Heart right ventricle (tissue), 16 donors: ENCODE measurements around the gene PCDHGB4. TPM values are rescaled to one million over a fixed set of nuclear protein-coding genes. Genes with fewer than 3 reads are reported as not detected.

ENCODE experiments used
- ATAC-seq, 8 donors: fragments of 200-7000 bp; cut with Tn5 transposase; one replicate each; pipeline ENCODE4 v1.9.1; 2020; ENCODE audit warnings: mild to moderate bottlenecking in 8 of 8, moderate library complexity in 8 of 8, moderate number of reproducible peaks in 1 of 8
- DNase-seq, 2 donors: peaks; one replicate each; pipeline ENCODE4 v3.0.0-alpha.2; 2020
- H3K27ac ChIP-seq, 10 donors: fragments of 200-600 bp; sonication (generic) in 2 of 10; one replicate each; pipeline versions ENCODE4 v1.5.0 to v1.8.0; 2020 to 2022; ENCODE audit warnings: mild to moderate bottlenecking in 3 of 10
- H3K27me3 ChIP-seq, 7 donors: fragments of 200-600 bp; one replicate each; pipeline ENCODE4 v1.8.0; 2021 to 2022; ENCODE audit warnings: mild to moderate bottlenecking in 2 of 7
- H3K36me3 ChIP-seq, 9 donors: fragments of 200-600 bp; sonication (generic) in 1 of 9; one replicate each; pipeline versions ENCODE4 v1.5.0 to v1.8.0; 2020 to 2022; ENCODE audit warnings: mild to moderate bottlenecking in 2 of 9
- H3K4me1 ChIP-seq, 9 donors: fragments of 200-600 bp; sonication (generic) in 1 of 9; one replicate each; pipeline versions ENCODE4 v1.5.0 to v1.8.0; 2020 to 2022; ENCODE audit warnings: mild to moderate bottlenecking in 4 of 9
- H3K4me3 ChIP-seq, 10 donors: fragments of 200-600 bp; sonication (generic) in 2 of 10; one replicate each; pipeline versions ENCODE4 v1.5.0 to v1.8.0; 2020 to 2022; ENCODE audit warnings: mild to moderate bottlenecking in 7 of 10, moderate library complexity in 2 of 10
- H3K9me3 ChIP-seq, 11 donors: fragments of 200-600 bp in 10 of 11; sonication (generic) in 2 of 11; one replicate each; pipeline versions ENCODE4 v1.5.0 to v1.8.0; 2013 to 2022; ENCODE audit warnings: mild to moderate bottlenecking in 2 of 11, control low read depth in 1 of 11, moderate library complexity in 1 of 11
- CTCF ChIP-seq, 9 donors: fragments of 200-600 bp; sonication (generic) in 2 of 9; IDR thresholded peaks; one replicate each; pipeline versions ENCODE4 v1.5.0 to v1.8.0; 2021 to 2022; ENCODE audit warnings: antibody characterized with exemption in 9 of 9, mild to moderate bottlenecking in 5 of 9, moderate library complexity in 1 of 9
- WGBS, 2 donors: extraction: QIAGEN DNeasy Blood & Tissue Kit; methylation state at CpG; one replicate each; pipeline ENCODE4 v1.1.7; 2013; ENCODE audit warnings: inconsistent platforms in 1 of 2; 5-methylcytosine and 5-hydroxymethylcytosine counted together
- intact Hi-C, 10 donors: fragments of 100-400 bp; cut with DNase I; formaldehyde crosslinking; loops; one replicate each; pipeline versions ENCODE4 v1.11.1 to v1.14.2; 2022
- polyA plus RNA-seq, 2 donors: library from polyadenylated mRNA; stranded (reverse); fragments of 200-250 nt; gene quantifications; one replicate each; pipeline ENCODE4 v1.2.3, GENCODE V29; 2013
- total RNA-seq, 10 donors: library from RNA; stranded (reverse); fragmentation: NEBNext Ultra II Directional in 3 of 10; extraction: Animal tissue kit (Norgen Biotek cat#: 25700) in 3 of 10; gene quantifications; one replicate each; pipeline versions ENCODE4 v1.2.1 to v1.2.4, GENCODE V29; 2021 to 2023
- donor health status: Arrhythmogenic right ventricular cardiomyopathy.
- donor health status: ischemic (EF 13 %, LVEDD 7.1; RV severe dilation, severe dysfunction).
- donor health status: healthy with polysubstance abuse.
- donor health status: DM: no; HTN: yes; CAD: no.
- donor health status: DM: no; HTN: no; CAD: no.
- donor health status: ischemic (EF 25% LVEDD 6.9; RV normal size, moderate dysfunction).
- donor health status: ischemic (EF 25% LVEDD 5.7; RV mildly dilated, moderate dysfunction).
- donor health status: healthy.
- donor health status: DM: yes; HTN: yes; CAD: no.
- donor health status: Ischemic cardiomyopathy.
- donor health status: ischemic (EF 35%, LVEDD 5.7; RV mildly dilated, moderate dysfunction).
- donor health status: nonischemic (EF 11% LVEDD 7.7; RV severe dilation, severe dysfunction).
- donor health status: DM: yes; HTN: yes; CAD: no.
- donor health status: PGD.
- donor health status: ischemic (EF 29% LVEDD 5.4; RV normal size, mild dysfunction).
- donor health status: nonischemic (EF 23%, LVEDD 6.1; RV moderate dilation, normal function).

The PCDHGB4 gene
- total and polyA plus RNA-seq, 12 donors, result 0.96 to 10.9 (median 7.1) TPM

GRCh38 chr5:141421489-141421855 is 34.0 kb downstream of the PCDHGB4 start:
- DNase-seq, result no peak
- Histone ChIP-seq H3K9me3 (peaks cover 0 to 100% (median 69%) of the 10 kb centered on the region in 11 donors), H3K4me1 (peaks cover 0 to 25% (median 6%) of the 10 kb centered on the region in 9 donors), H3K27me3 (peaks cover 0 to 99% (median 0%) of the 10 kb centered on the region in 7 donors), H3K36me3 (peaks cover 0 to 52% (median 0%) of the 10 kb centered on the region in 9 donors), H3K27ac (no peak overlapping the region), H3K4me3 (peak overlapping the region in 8 of 10 donors; percentile 11 to 42 (median 36))
- WGBS, 2 donors, result 27 to 32% methylated on average over 13 of the region's 13 CpGs
- intact Hi-C loops, result loop anchor here in 4 of 10 donors (2.0 to 10.0 kb wide), 4 partner anchors 55 to 103 kb away; partner anchors contain the start of gene PCDHGA3 (in 1 of the 4)
- no peak for ATAC-seq
- TF ChIP-seq CTCF (IDR thresholded peaks at IDR 0.05), result no peak

GRCh38 chr5:141422742-141423291 is 35.3 kb downstream of the PCDHGB4 start:
- peaks cover 0 to 20% (median 6%) of the 10 kb centered on the region in 9 donors for H3K4me1 ChIP-seq
- peaks cover 0 to 100% (median 82%) of the 10 kb centered on the region in 11 donors for H3K9me3 ChIP-seq
- H3K4me3 ChIP-seq, result no peak overlapping the region
- intact Hi-C loops, result loop anchor here in 3 of 10 donors (5.0 to 10.0 kb wide), 3 partner anchors 81 to 102 kb away; partner anchors contain the start of gene PCDHGA3 (in 1 of the 3)
- ATAC-seq (no peak), DNase-seq (no peak)
- no peak for TF ChIP-seq CTCF (IDR thresholded peaks at IDR 0.05)
- peaks cover 0 to 65% (median 0%) of the 10 kb centered on the region in 9 donors for H3K36me3 ChIP-seq
- 31 to 35% methylated on average over 42 of the region's 42 CpGs for WGBS, 2 donors
- peaks cover 0 to 99% (median 0%) of the 10 kb centered on the region in 7 donors for H3K27me3 ChIP-seq
- no peak overlapping the region for H3K27ac ChIP-seq

GRCh38 chr5:141427783-141428426 is 40.4 kb downstream of the PCDHGB4 start:
- intact Hi-C loops, result loop anchor here in 2 of 10 donors (5.0 to 10.0 kb wide), 2 partner anchors 94 to 97 kb away; no protein-coding TSS in a partner anchor
- Histone ChIP-seq H3K36me3 (peaks cover 0 to 60% (median 0%) of the 10 kb centered on the region in 9 donors), H3K4me1 (peaks cover 0 to 22% (median 0%) of the 10 kb centered on the region in 9 donors), H3K27ac (no peak overlapping the region), H3K27me3 (peaks cover 0 to 98% (median 0%) of the 10 kb centered on the region in 7 donors), H3K9me3 (peaks cover 0 to 100% (median 77%) of the 10 kb centered on the region in 11 donors), H3K4me3 (no peak overlapping the region)
- no peak for TF ChIP-seq CTCF (IDR thresholded peaks at IDR 0.05)
- DNase-seq (no peak), ATAC-seq (peak in 1 of 8 donors; percentile 18)
- WGBS, 2 donors, result 54 to 55% methylated on average over 53 of the region's 53 CpGs

GRCh38 chr5:141430332-141431113 is 43.0 kb downstream of the PCDHGB4 start, which contains the start of gene PCDHGA12:
TSS of gene PCDHGA12 (plus strand) at chr5:141430507. CDS start at chr5:141430760, 253 bp downstream.
- peaks cover 0 to 49% (median 0%) of the 10 kb centered on the region in 9 donors for H3K36me3 ChIP-seq
- intact Hi-C loops, result loop anchor here in 6 of 10 donors (2.0 to 5.0 kb wide), 4 partner anchors 92 to 130 kb away; no protein-coding TSS in a partner anchor
- H3K27ac ChIP-seq, result peak within 1 kb of the TSS in 7 of 10 donors; percentile 5 to 52 (median 31)
- peak within 1 kb of the TSS in 9 of 10 donors; percentile 24 to 52 (median 40) for H3K4me3 ChIP-seq
- peaks cover 0 to 100% (median 79%) of the 10 kb centered on the region in 11 donors for H3K9me3 ChIP-seq
- H3K27me3 ChIP-seq, result peaks cover 0 to 78% (median 0%) of the 10 kb centered on the region in 7 donors
- ATAC-seq (peak; percentile 69 to 92 (median 90)), DNase-seq (peak in 1 of 2 donors; percentile 69)
- 22 to 32% methylated on average over 33 of the region's 33 CpGs for WGBS, 2 donors
- TF ChIP-seq CTCF (IDR thresholded peaks at IDR 0.05), result peak; percentile 6 to 69 (median 60)
- H3K4me1 ChIP-seq, result peaks cover 0 to 22% (median 0%) of the 10 kb centered on the region in 9 donors
